Measurements from ENCODE around the gene PIAS4.

- TF ChIP-seq EZH2 (IDR thresholded peaks at IDR 0.05) (no peak), CTCF (IDR thresholded peaks at IDR 0.05) (no peak)
Observed at GRCh38 chr19:4018775-4019504, 11.4 kb downstream of the PIAS4 start.
